Body of pancreas (tissue), 4 donors: ENCODE measurements around the gene MAFB. TPM values are rescaled to one million over a fixed set of nuclear protein-coding genes. Genes with fewer than 3 reads are reported as not detected.

ENCODE experiments used
- ATAC-seq: fragments of 150-250 bp; one replicate; pipeline ENCODE4 v1.9.1; 2016
- DNase-seq, 4 donors: peaks; one replicate each; pipeline ENCODE4 v3.0.0-alpha.2; 2019
- H3K27ac ChIP-seq, 4 donors: fragments of 200-600 bp; sonication (generic); 1 replicate in 3 of 4; 2 replicates in 1 of 4; pipeline versions ENCODE4 v1.5.1 to v1.6.1; 2016 to 2019; ENCODE audit warnings: mild to moderate bottlenecking in 1 of 4, mixed read lengths in 1 of 4, moderate library complexity in 1 of 4
- H3K27me3 ChIP-seq, 2 donors: fragments of 200-600 bp; sonication (generic); one replicate each; pipeline ENCODE4 v1.6.0; 2016; ENCODE audit warnings: mild to moderate bottlenecking in 1 of 2
- H3K36me3 ChIP-seq, 2 donors: fragments of 200-600 bp; sonication (generic); replicated peaks in 1 of 2; 2 replicates each; pipeline ENCODE4 v1.5.1; 2016; ENCODE audit warnings: low read depth in 2 of 2; ENCODE audit not compliant: insufficient read depth in 1 of 2
- H3K4me1 ChIP-seq: fragments of 200-600 bp; sonication (generic); one replicate; pipeline ENCODE4 v1.6.0; 2016
- H3K4me3 ChIP-seq, 2 donors: fragments of 200-600 bp; sonication (generic); 1 replicate in 1 of 2; 2 replicates in 1 of 2; pipeline ENCODE4 v1.5.1; 2016 to 2019
- H3K9me3 ChIP-seq, 3 donors: fragments of 200-600 bp; sonication (generic); 1 replicate in 2 of 3; 2 replicates in 1 of 3; pipeline ENCODE4 v1.5.1; 2016
- CTCF ChIP-seq, 7 experiments: fragments of 450-650 bp in 4 of 7; fragments of 200-600 bp in 3 of 7; sonication (generic) in 3 of 7; IDR thresholded peaks; one replicate each; pipeline ENCODE4 v1.5.1; 2016 to 2019; ENCODE audit warnings: antibody characterized with exemption in 7 of 7
- POLR2A ChIP-seq, 3 donors: fragments of 450-650 bp; IDR thresholded peaks; one replicate each; pipeline ENCODE4 v1.6.1; 2016; ENCODE audit warnings: antibody characterized with exemption in 3 of 3, mild to moderate bottlenecking in 2 of 3
- WGBS, 2 donors: methylation state at CpG; one replicate each; pipeline ENCODE4 v1.1.5; 2017; 5-methylcytosine and 5-hydroxymethylcytosine counted together
- intact Hi-C: fragments of 100-400 bp; cut with DNase I; formaldehyde crosslinking; loops from one replicate; pipeline ENCODE4 v1.15.1; 2023
- total RNA-seq, 2 donors: library from RNA; depleted of rRNA; stranded (reverse); fragments of >200 nt; gene quantifications; one replicate each; pipeline ENCODE4 v1.1.0, GENCODE V29; 2016

Gene MAFB
- total RNA-seq, 2 donors from 2014 or later = 21.1 to 22.1 TPM

- H3K4me1 ChIP-seq = peaks cover 14% of the 10 kb centered on the region
- DNase-seq = no peak
- ATAC-seq = no peak
- WGBS, 2 donors = 78 to 86% methylated on average over 8 of the region's 8 CpGs
- no peak for TF ChIP-seq POLR2A (IDR thresholded peaks at IDR 0.05)
- no peak for TF ChIP-seq CTCF (IDR thresholded peaks at IDR 0.05)
- H3K36me3 ChIP-seq = no peaks in the 10 kb centered on the region
- H3K9me3 ChIP-seq = no peaks in the 10 kb centered on the region
- no peak overlapping the region for H3K27ac ChIP-seq
- intact Hi-C loops = no loop called here
- H3K27me3 ChIP-seq = no peaks in the 10 kb centered on the region
- H3K4me3 ChIP-seq = no peak overlapping the region
Measured at GRCh38 chr20:40652441-40652987, 36.5 kb downstream of the MAFB start.

GRCh38 chr20:40651151-40651550 is 37.9 kb downstream of the MAFB start:
- Histone ChIP-seq H3K9me3 (no peaks in the 10 kb centered on the region), H3K27ac (no peak overlapping the region), H3K27me3 (no peaks in the 10 kb centered on the region), H3K4me1 (peaks cover 14% of the 10 kb centered on the region), H3K36me3 (no peaks in the 10 kb centered on the region), H3K4me3 (no peak overlapping the region)
- ATAC-seq (no peak), DNase-seq (no peak)
- WGBS, 2 donors = 82 to 90% methylated on average over 2 of the region's 2 CpGs
- intact Hi-C loops = no loop called here
- no peak for TF ChIP-seq CTCF (IDR thresholded peaks at IDR 0.05)
- no peak for TF ChIP-seq POLR2A (IDR thresholded peaks at IDR 0.05)

- DNase-seq (no peak), ATAC-seq (no peak)
- no peaks in the 10 kb centered on the region for H3K27me3 ChIP-seq
- H3K9me3 ChIP-seq = no peaks in the 10 kb centered on the region
- intact Hi-C loops = no loop called here
- WGBS, 2 donors = 67 to 74% methylated on average over 4 of the region's 4 CpGs
- no peak overlapping the region for H3K4me3 ChIP-seq
- TF ChIP-seq CTCF (IDR thresholded peaks at IDR 0.05) (no peak), POLR2A (IDR thresholded peaks at IDR 0.05) (no peak)
- no peaks in the 10 kb centered on the region for H3K36me3 ChIP-seq
- H3K4me1 ChIP-seq = peaks cover 14% of the 10 kb centered on the region
- H3K27ac ChIP-seq = no peak overlapping the region
Measured at GRCh38 chr20:40650707-40651106, 38.3 kb downstream of the MAFB start.

GRCh38 chr20:40648210-40649072 is 40.6 kb downstream of the MAFB start:
- intact Hi-C loops = no loop called here
- DNase-seq (peak in 3 of 4 donors; percentile 26 to 54 (median 41)), ATAC-seq (peak; percentile 67)
- peak in 4 of 7 experiments; percentile 3 to 51 (median 36) for TF ChIP-seq CTCF (IDR thresholded peaks at IDR 0.05)
- no peak for TF ChIP-seq POLR2A (IDR thresholded peaks at IDR 0.05)
- H3K27ac ChIP-seq = peak overlapping the region in 1 of 4 donors; percentile 6
- H3K4me1 ChIP-seq = peaks cover 14% of the 10 kb centered on the region
- 40 to 66% methylated on average over 4 to 6 of the region's 6 CpGs for WGBS, 2 donors
- no peaks in the 10 kb centered on the region for H3K27me3 ChIP-seq
- no peak overlapping the region for H3K4me3 ChIP-seq
- H3K36me3 ChIP-seq = no peaks in the 10 kb centered on the region
- H3K9me3 ChIP-seq = no peaks in the 10 kb centered on the region
